ACC112 (cell line): ENCODE data around the gene ASMT.

ENCODE experiments used
- H2AFZ ChIP-seq: fragments of 200-600 bp; sonication (generic); one replicate; pipeline ENCODE4 v1.6.0; 2017; ENCODE audit warnings: antibody characterized with exemption, low read length; ENCODE audit not compliant: unreplicated experiment
- H3K27ac ChIP-seq: fragments of 200-600 bp; sonication (generic); 2 replicates; pipeline ENCODE4 v1.5.1; 2014; ENCODE audit warnings: low read depth, mild to moderate bottlenecking, antibody characterized with exemption, low read length, moderate library complexity
- H3K27me3 ChIP-seq: fragments of 200-600 bp; sonication (generic); 2 replicates; pipeline ENCODE4 v1.6.1; 2014; ENCODE audit warnings: mild to moderate bottlenecking, antibody characterized with exemption, low read length, moderate library complexity, mixed read lengths; ENCODE audit not compliant: insufficient read depth
- H3K36me3 ChIP-seq: fragments of 200-600 bp; sonication (generic); 2 replicates; pipeline ENCODE4 v1.6.1; 2016; ENCODE audit warnings: mild to moderate bottlenecking, antibody characterized with exemption, low read length, moderate library complexity, mixed read lengths; ENCODE audit not compliant: insufficient read depth
- H3K4me1 ChIP-seq: fragments of 200-600 bp; sonication (generic); one replicate; pipeline ENCODE4 v1.6.1; 2016; ENCODE audit warnings: low read length, mixed read lengths; ENCODE audit not compliant: insufficient read depth, unreplicated experiment, control insufficient read depth
- H3K4me3 ChIP-seq: fragments of 200-600 bp; sonication (generic); 2 replicates; pipeline ENCODE4 v1.5.1; 2014; ENCODE audit warnings: mild to moderate bottlenecking, low read depth, low read length
- H3K79me2 ChIP-seq: fragments of 200-600 bp; sonication (generic); one replicate; pipeline ENCODE4 v1.6.0; 2016; ENCODE audit warnings: low read length; ENCODE audit not compliant: control insufficient read depth, unreplicated experiment, insufficient read depth

ASMT gene

DNA sequence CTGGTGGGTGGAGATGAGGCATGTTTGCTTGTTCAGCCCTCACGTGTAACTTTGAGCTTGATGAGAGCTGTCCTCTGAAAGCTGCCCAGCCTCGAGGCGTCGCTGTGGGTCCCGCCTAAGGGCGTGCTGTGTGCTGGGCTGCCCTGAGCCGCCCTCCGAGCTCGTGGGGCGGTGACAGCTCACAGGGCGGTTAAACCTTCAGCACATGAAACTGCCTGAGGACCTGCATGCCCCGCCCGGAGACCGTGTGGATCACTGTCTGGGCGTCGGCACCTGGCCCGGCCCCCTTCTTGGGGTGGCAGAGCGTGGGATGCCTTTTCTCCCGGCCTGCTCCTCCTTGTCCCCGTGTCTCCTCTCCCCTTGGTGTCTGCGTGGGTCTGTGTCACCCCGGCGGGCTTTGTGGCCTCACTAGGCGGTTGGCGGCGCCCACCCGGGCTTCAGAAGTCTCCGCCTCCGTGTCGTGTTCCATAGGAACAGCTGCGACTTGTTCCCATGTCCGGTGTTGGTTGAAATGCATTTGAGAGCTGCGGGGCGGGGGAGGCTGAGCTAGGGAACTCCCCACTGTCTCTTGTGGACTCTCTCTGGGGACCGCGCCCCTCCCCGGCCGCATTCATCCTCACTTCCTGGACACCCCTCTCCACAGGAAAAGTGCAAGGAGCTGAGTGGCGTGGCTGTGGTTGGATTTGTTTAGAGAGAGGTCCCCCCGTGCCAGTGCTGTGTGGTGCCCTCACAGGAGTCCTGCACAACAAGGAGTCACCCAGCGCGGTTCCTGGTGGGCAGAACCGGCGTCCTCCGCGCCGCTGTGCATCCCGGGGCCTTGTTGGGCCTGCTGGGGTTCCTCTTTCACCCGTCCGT, 16.6 kb upstream of the ASMT start:
- Histone ChIP-seq H3K4me3 (no peak overlapping the region), H3K4me1 (peaks cover 2% of the 10 kb centered on the region), H3K27ac (no peak overlapping the region), H3K27me3 (no peaks in the 10 kb centered on the region), H3K79me2 (peaks cover 43% of the 10 kb centered on the region), H2AFZ (no peak overlapping the region), H3K36me3 (peaks cover 90% of the 10 kb centered on the region)

DNA sequence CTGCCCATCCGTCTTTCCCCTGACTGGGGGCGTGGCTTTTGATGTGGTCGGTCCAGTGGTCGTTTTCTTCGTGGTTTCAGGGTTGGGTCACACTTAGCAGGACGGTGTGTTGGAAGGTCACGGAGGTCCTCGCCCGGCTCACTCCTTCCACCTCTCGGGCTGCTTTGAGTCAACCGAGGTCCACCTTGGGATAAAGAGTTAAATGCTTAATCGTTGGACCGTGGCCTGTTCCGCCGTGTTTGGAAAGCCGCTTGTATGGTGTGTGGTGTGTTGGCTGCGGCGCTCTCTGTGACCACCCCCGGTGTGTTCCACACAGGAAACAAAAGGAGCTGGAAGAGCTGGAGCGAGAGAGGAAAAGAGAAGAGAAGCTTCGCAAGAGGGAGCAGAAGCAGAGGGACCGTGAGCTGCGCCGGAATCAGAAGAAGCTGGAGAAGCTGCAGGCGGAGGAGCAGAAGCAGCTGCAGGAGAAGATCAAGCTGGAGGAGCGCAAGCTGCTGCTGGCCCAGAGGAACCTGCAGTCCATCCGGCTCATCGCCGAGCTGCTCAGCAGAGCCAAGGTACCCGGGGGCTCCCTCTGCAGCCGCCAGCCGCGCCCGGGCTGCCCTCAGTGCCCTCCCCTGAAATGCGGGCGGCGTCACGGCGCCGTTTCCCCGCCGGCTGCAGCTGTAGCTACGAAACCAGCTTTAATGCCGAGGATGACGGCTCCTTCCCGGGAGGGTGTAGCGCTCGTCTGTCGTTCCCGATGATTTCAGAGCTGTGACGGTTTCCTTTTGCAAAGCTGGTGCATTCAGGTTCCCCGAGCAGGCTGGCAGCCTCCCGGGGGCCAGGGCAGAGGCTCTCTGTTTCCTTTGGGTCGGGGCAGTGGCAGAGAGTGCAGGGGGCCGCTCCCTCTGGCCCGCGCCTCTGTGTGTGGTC, 15.7 kb upstream of the ASMT start:
- H3K36me3 ChIP-seq: peaks cover 82% of the 10 kb centered on the region
- H3K4me1 ChIP-seq: no peaks in the 10 kb centered on the region
- no peak overlapping the region for H2AFZ ChIP-seq
- no peaks in the 10 kb centered on the region for H3K27me3 ChIP-seq
- no peak overlapping the region for H3K4me3 ChIP-seq
- peaks cover 34% of the 10 kb centered on the region for H3K79me2 ChIP-seq
- no peak overlapping the region for H3K27ac ChIP-seq

DNA sequence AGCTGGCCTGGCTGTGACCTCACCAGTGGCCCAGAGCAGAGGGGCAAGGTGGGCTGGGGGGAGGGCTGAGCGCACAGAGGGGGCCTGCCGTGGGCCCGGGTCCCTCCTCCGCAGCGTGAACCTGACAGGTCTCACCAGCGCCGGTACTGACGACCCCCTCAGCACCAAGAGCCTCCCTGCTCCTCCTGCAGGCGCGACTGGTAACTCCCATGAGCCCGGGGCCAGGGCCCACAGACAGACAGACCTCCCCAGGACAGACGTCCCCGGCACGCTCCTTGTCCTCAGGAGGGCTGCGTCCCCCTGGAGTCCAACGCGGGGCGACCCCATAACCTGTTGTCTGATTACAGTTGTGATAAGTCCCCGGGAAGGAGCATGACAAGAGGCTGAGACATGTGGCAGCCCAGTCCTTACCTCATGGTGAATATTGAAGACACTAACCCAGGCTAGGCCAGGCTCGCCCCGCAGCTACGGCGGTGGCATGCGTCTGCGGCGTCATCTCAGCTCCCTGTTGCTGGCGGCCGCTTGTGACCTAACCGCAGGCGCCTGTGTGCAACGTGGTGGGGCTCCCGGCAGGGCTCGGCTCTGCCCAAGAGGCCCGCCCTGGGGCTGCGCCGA, 15.0 kb upstream of the ASMT start:
- Histone ChIP-seq H3K27me3 (no peaks in the 10 kb centered on the region), H3K4me1 (no peaks in the 10 kb centered on the region), H3K79me2 (peaks cover 27% of the 10 kb centered on the region), H2AFZ (no peak overlapping the region), H3K36me3 (peaks cover 76% of the 10 kb centered on the region), H3K4me3 (no peak overlapping the region), H3K27ac (no peak overlapping the region)

DNA sequence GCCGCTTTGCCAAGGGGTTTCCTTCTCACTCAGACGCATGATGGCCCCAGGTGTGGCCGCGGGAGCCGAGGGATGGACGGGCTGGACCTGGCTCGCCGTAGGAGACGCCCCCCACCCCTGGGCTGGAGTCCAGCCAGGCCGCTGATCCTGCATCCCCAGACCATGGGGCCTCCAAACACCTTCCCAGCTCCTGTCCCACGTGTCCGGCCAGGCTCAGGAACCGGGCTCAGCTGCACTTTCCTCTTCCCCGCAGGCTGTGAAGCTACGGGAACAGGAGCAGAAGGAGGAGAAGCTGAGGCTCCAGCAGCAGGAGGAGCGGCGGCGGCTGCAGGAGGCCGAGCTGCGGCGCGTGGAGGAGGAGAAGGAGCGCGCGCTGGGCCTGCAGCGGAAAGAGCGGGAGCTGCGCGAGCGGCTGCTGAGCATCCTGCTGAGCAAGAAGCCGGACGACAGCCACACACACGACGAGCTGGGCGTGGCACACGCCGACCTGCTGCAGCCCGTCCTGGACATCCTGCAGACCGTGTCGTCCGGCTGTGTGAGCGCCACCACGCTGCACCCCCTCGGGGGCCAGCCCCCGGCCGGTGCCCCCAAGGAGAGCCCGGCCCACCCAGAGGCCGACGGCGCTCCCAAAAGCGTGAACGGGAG, 14.3 kb upstream of the ASMT start:
- peaks cover 21% of the 10 kb centered on the region for H3K79me2 ChIP-seq
- no peaks in the 10 kb centered on the region for H3K27me3 ChIP-seq
- H3K4me1 ChIP-seq: no peaks in the 10 kb centered on the region
- no peak overlapping the region for H3K27ac ChIP-seq
- no peak overlapping the region for H3K4me3 ChIP-seq
- no peak overlapping the region for H2AFZ ChIP-seq
- peaks cover 70% of the 10 kb centered on the region for H3K36me3 ChIP-seq

DNA sequence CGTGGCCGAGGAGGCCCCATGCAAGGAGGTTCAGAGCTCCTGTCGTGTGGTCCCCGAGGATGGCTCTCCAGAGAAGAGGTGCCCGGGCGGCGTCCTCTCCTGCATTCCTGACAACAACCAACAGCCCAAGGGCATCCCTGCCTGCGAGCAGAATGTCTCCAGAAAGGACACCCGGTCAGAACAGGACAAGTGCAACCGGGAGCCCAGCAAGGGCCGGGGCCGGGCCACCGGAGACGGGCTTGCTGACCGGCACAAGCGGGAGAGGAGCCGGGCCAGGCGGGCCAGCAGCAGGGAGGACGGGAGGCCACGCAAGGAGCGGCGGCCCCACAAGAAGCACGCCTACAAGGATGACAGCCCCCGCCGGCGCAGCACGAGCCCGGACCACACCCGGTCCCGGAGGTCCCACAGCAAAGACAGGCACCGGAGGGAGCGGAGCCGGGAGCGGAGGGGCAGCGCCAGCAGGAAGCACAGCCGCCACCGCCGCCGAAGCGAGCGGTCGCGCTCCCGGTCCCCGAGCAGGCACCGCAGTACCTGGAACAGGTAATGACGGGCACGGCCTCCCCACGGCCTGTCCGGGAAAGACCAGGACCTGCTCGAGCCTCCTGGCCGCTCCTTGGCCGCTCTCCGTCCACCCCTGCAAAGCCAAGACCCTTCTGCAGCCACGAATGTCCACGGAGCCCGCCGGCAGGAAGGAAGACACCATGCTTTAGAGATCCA, 13.7 kb upstream of the ASMT start:
- Histone ChIP-seq H3K4me1 (no peaks in the 10 kb centered on the region), H3K36me3 (peaks cover 64% of the 10 kb centered on the region), H3K27me3 (no peaks in the 10 kb centered on the region), H3K27ac (no peak overlapping the region), H3K79me2 (peaks cover 14% of the 10 kb centered on the region), H3K4me3 (no peak overlapping the region), H2AFZ (no peak overlapping the region)

DNA sequence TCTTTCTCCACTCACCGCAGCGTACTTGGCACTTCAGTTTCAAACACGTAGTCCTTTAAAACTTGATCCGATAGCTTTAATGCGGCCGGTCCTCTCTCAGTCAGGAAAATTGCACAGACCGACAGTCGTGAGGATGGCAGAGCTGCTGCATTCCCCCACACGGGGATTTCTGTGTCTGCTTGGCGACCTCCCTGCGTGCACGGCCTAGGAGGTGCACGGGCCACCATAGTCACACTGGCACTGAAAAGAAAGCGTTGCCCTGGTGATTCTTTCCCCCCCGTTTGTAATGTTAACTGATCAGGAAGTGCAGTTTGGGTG, 13.1 kb upstream of the ASMT start:
- Histone ChIP-seq H3K4me1 (no peaks in the 10 kb centered on the region), H3K27me3 (no peaks in the 10 kb centered on the region), H3K4me3 (no peak overlapping the region), H3K27ac (no peak overlapping the region), H2AFZ (no peak overlapping the region), H3K36me3 (peaks cover 63% of the 10 kb centered on the region), H3K79me2 (peaks cover 13% of the 10 kb centered on the region)

DNA sequence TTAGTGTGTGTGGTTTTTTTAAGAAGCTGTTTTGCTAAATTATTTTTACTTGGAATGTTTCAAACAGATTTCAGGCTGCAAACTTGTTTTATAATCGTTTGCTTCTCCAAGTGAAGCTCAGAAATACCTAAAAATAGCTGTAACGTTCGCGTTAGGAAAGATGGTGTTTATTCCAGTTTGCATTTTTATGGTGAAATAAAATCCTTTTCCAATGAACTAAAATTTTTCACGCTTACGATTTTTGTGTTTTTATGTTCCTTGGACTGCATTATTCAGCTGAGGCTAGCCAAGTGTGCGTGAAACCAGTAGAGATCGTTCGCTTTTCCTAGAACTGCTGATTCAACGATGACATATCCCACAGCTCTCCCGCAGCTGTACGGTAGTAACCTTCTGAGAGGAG, 12.6 kb upstream of the ASMT start:
- peaks cover 58% of the 10 kb centered on the region for H3K36me3 ChIP-seq

DNA sequence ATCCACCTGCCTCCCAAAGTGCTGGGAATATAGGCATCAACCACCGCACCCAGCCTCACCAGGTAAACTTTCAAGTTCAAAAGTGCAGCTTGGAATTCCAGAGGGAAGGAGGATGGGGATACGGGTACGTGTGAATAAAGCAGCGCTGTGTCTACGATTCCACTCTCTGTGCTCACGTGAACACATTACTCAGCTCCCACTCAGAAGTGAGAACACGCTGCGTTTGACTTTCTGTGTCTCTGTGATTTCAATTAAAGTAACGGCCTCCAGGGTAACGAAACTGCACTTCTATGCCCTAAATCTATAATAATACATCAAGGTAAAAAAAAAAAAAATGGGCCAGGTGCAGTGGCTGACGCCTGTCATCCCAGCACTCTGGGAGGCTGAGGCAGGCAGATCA, 8.4 kb upstream of the ASMT start:
- Histone ChIP-seq H3K27me3 (no peaks in the 10 kb centered on the region), H3K79me2 (no peaks in the 10 kb centered on the region), H3K27ac (no peak overlapping the region), H3K4me1 (no peaks in the 10 kb centered on the region), H2AFZ (no peak overlapping the region), H3K4me3 (no peak overlapping the region), H3K36me3 (peaks cover 16% of the 10 kb centered on the region)

More for the DNA sequence above, 12.6 kb upstream of the ASMT start:
- Histone ChIP-seq H3K27me3 (no peaks in the 10 kb centered on the region), H3K27ac (no peak overlapping the region), H3K79me2 (peaks cover 10% of the 10 kb centered on the region), H2AFZ (no peak overlapping the region), H3K4me1 (no peaks in the 10 kb centered on the region), H3K4me3 (no peak overlapping the region)

DNA sequence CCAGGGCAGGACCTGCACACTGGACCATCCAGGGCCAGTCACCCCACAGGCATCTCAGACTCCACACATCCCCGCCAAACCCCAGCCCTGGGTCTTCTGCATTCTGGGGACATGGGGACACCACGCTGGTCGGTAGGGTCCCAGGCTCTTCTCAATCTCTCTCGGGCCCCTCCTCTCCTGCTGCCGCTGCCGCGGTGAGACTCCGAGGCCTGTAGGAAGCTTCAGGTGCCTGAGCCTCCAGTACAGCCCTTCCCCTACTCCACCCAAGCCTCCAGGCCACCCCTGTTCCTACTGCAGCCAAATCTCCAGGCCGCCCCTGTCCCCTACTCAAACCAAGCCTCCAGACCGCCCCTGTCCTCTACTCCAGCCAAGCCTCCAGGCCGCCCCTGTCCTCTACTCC, 5.5 kb upstream of the ASMT start:
- Histone ChIP-seq H3K4me3 (no peak overlapping the region), H2AFZ (no peak overlapping the region), H3K36me3 (no peaks in the 10 kb centered on the region), H3K79me2 (no peaks in the 10 kb centered on the region), H3K27ac (no peak overlapping the region), H3K27me3 (no peaks in the 10 kb centered on the region), H3K4me1 (no peaks in the 10 kb centered on the region)

DNA sequence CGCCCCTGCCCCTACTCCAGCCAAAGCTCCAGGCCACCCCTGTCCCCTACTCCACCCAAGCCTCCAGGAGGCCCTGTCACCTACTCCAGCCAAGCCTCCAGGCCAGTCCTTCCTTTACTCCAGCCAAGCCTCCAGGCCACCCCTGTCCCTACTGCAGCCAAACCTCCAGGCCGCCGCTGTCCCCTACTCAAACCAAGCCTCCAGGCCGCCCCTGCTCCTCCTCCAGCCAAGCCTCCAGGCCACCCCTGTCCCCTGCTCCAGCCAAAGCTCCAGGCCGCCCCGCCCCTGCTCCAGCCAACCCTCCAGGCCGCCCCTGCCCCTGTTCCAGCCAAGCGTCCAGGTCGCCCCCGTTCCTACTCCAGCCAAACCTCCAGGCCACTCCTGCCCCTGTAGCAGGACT, 5.1 kb upstream of the ASMT start:
- H3K79me2 ChIP-seq: no peaks in the 10 kb centered on the region
- H3K27ac ChIP-seq: no peak overlapping the region
- H3K27me3 ChIP-seq: no peaks in the 10 kb centered on the region
- no peaks in the 10 kb centered on the region for H3K36me3 ChIP-seq
- H3K4me3 ChIP-seq: no peak overlapping the region
- H2AFZ ChIP-seq: no peak overlapping the region
- no peaks in the 10 kb centered on the region for H3K4me1 ChIP-seq
